GM18873 (cell line): ENCODE data around the gene TRIM25.

Experiments used
- ATAC-seq: cut with Tn5 transposase; IDR thresholded peaks from one replicate; pipeline ENCODE4 v1.9.1; 2021; ENCODE audit warnings: mild to moderate bottlenecking, moderate library complexity, moderate number of reproducible peaks; ENCODE audit not compliant: unreplicated experiment, low FRiP score

The TRIM25 gene

DNA sequence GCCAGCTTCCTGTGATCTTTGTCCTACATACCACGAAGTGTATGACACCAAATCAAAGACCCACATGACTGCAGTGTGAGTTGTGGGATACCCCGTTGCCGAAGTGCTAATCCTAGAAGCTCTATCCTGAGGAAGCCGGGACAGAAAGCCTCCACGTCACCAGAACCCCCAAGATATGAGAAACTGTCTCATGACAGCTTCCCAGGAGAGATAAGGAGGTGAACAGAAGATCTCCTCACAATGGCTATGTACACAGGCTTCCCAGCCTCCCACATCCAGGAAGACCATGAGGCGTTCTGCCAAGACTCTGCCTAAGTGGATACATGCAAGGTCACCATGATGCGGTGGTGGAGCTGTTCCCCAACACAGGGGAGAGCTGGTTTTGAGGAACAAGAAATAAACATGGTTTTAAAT, 37.1 kb downstream of the TRIM25 start:
- ATAC-seq: no peak

DNA sequence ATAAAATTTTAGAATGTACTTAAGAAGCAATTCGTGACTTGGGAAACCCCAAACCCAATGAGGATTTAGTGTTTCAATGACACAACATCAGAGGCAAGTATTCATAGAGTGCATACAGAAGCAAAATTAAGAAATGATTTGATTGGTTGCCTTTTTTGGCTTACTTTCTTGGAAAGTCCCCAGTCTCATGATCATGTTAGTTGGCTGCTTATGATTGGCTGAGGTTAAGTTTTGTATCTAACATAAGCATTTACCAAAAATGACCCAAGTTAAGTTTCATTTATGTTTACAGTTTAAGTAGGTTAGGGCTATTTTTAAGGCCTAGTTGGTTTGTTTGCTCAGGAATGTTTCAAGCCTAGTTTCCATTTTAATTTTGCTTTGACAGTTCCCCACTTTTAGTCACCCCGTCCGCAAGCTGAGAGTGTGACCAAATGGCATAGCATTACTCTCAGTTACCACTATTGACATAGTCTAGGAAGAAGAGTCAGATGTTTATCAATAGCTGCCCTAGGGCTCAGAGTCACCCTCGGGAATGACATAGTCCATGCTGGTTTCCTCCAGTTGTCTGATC, 43.7 kb downstream of the TRIM25 start:
- ATAC-seq: no peak

DNA sequence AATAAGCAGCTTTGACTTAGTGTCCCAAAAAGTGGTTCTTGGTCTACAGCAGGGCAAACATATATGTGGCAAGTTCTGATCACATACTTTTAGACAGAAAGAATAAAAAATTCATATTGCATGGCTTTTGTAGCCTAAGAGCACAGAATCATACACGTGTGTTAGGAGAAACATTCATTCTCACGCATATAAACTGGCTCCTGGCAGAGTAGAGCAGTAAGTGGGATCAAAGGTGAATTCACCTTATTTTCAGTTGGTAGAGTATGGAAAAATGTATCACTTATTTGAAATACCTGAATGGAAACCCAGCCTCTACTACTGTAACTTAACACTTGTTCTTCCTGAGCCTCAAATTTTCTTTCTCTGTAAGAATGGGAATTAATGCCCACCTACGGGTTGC, 45.1 kb downstream of the TRIM25 start:
- ATAC-seq: no peak

DNA sequence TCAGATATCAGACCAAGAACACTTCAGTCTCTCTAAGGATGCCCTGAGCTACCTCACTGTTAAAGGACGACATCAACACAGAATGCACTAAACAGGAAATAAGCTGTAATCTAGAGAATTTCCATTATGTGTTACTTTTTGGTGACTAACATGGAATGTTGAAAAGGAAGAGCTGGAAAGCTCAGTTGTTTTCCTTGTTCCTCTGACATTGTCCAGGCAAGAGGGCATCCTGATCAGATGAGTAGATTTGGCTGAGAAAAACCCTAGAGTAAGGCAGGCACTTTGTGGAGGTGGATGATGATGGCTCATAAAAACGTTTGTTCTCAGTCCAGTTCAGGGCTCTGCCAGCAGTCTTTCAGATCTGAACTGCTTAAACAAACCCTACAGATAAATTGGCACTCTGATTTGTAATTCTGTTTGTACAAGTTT, 45.9 kb downstream of the TRIM25 start:
- ATAC-seq: no peak

DNA sequence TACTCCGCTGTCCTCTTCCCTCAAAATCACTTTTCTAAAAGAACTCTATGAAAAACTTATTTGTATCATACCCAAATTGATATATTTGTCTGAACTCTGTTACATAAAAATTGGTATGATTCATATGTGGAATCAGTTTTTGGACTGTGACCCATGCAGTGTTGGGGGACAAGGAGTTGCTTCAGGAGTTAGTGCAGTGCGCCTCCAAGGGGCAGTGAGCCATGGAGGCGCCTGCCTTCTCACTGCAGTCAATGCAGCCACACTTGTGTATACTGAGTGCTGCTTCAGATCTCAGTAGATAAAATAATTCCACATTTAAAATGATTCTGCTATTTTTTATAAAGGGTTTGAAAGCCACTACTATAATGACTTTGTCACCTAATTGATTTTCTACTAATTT, 47.4 kb downstream of the TRIM25 start:
- no peak for ATAC-seq

DNA sequence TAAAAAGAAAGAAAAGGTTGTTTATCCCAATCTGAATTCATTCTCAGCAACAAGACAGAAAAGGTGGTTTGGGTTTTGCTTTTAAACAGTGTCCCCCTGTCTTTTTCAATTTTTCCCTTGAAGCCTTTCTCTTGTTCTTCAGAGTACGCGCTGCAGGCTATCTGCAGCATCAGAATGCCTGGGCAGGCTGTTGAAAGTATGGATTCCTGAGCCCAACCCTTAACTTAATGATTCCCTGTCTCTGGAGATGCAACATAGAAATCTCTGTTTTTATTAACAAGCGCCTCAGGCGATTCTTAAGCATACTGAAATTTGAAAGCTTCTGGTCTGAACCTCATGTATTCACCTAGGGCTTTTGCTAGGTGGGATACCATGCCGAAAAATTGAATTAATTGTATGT, 47.8 kb downstream of the TRIM25 start:
- ATAC-seq: no peak

DNA sequence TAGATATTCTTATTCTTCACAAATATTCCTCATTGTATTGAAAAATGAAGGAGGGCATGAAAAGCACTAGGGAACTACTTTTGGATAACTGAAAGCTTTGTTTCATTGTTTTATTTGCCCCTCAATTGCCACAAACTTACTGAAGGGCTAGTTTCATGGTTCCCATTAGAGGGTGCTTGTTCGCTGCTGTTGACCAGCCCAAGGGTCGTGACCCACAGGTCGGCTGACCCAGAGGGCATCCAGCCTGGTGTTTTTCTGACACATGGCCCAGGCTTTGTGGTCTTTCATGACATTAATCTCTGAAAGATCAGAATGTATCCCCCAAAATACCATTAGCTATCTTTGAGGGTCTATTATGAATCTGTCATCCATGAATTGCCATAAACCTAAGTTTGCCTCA, 49.9 kb downstream of the TRIM25 start:
- ATAC-seq: no peak

DNA sequence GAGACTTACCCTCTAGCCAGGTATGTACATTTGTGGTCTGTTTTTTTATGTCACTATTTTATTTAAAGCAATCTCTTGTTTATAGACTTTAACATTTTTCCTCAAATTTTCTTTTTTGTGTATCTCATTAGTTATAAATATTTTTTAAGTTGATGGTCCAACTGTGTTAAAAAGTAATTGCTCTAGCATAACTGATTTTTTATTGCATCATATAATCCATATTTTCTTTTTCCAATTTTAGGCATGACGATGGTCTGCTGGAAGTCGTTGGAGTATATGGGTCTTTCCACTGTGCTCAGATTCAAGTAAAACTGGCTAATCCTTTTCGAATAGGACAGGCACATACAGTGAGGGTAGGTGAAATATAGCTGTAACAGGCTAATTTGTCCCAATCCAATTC, 52.0 kb downstream of the TRIM25 start:
- ATAC-seq: no peak

DNA sequence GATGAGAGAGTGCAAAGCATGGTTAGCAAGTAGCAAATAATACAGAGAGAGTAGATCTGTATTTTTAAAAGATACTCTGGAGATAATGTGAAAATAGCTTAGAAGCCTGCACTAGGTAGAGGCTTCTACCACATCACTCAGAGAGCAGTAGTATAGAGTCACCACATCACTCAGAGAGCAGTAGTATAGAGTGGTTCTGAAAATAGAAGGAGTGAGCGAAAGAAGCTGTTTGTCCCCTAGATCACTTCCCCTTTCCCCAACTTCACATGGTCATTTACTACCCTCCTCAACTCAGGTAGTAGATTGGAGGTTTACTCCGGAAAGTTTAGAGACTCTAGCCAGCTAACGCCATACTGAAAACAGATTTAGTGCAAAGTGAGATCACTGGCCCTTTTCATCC, 62.8 kb downstream of the TRIM25 start:
- no peak for ATAC-seq

DNA sequence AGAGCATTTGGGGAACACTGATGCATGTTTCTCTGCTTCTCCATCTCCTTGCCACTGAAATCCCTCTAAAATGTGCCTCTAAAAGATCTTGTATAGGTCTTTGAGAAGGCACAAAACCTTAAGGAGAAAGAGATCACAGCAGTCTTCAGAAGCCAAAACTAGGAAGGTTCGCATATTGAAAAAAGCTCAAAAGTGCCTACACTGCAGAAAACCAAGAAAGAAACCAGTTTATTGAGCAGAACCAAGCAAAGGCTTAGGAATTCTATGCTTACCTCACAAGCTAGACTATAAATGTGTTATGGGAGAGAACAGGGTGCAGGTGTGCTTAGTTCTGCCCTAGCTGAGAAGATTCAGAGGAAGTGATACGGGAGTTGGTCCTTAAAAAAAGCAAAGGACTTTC, 63.3 kb downstream of the TRIM25 start:
- no peak for ATAC-seq

DNA sequence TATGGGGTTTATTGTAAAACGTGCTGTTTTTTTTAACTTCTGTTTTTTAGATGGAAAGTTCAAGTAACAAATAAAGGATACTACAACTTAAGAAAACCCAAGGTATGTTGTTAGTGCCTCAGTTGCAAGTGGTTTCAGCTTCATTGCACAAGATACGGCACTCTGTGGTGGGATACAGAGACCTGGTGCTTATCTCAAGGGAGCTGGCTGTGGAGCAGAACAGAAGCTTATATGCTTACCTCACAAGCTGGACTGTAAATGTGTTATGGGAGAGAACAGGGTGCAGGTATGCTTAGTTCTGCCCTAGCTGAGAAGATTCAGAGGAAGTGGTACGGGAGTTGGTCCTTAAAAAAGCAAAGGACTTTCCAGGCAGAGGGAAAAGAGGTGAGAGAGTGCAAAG, 64.7 kb downstream of the TRIM25 start:
- ATAC-seq: no peak

DNA sequence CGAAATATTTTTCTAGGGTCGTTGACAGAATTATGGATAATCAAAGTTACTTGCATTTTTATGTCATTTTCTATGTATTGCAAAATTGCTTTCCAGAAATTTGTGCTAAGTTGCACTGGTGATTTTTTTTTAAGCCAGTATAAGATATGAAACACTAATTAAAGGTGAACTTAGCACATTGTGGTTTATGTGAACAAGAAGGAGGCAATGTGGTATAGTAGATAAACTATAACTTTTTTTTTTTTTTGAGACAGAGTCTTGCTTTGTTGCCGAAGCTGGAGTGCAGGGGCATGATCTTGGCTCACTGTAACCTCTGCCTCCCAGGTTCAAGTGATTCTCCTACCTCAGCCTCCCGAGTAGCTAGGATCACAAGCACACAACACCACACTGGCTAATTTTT, 66.7 kb downstream of the TRIM25 start:
- no peak for ATAC-seq

DNA sequence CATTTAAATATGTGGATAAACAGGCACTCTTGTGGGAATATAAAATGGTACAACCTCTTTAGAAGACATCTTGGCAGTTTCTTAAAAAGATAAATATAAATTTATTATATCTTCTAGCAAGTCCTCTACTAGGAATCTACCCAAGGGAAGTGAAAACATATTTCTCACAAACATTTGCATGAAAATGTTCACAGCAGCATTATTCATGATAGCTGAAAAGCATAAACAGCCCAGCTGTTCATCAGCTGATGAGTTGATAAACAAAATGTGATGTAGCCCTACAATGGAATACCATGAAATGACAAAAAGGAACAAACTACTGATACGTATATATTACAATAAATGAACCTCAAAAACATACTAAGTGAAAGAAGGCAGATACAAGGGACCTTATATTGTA, 67.9 kb downstream of the TRIM25 start:
- ATAC-seq: no peak

DNA sequence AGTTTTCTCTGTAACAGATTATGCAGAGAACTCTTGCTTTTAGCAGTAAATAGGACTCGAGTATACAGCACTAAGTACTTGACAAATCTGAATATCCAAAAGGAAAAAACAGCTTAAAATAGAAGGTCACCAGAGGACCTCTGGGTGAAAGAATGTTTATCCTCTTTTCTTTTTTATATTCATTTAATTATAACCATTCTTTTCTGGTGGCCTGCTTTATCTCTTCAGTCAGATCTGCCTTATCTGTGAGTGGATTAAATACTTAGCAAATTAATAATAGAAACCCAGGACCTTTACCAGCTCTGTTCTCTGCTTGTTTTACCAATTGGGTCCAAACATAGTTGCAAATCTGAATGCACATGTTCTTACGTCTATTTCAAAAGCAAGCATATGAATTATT, 71.3 kb downstream of the TRIM25 start:
- ATAC-seq: no peak

DNA sequence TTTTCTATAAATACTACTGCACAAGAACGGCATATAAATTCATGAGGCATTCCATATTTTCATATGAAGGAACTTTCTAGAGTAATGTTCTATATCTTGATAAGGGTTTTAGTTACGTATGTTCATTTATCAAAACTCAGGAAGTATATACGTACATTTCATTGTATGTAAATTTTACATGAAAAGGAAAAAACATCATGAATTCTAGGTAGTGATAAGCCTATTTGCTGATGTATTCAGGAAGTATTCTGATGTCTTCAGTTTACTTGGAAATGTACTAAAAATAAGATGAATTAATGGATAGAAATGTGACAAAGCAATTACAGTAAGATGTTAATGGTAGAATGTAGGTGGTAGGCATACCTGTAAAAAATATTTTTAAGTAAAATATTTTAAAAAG, 75.2 kb downstream of the TRIM25 start:
- no peak for ATAC-seq
